Measurements from ENCODE around the gene BMP2K.

BMP2K gene

DNA sequence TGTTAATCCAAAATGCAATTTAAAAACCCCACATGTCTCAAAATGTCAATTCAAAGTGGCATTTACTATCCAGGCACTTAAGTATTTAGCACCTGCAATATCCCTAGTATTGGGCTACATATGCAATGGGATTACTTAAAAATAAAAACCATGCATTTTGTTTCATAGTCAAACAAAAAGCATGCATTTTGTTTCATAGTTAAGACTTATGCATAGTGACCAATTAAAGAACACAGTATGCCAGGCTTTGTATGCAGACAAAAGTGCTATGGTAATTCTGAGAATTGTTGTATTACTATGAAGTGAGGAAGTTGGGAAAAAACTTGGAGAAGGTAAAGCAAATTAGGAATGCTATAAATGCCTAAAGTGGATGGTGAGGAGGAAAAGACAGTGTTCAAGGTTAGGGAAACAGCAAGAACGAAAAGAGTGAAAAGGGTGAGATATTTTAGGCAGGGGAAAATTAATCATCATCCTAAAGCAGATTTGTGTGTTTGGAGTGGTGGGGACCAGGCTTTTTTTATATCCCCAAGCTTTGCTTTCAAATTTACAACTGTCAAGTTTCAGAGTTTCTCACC is 10.6 kb upstream of the BMP2K start:
- TF ChIP-seq, protein P1, sequence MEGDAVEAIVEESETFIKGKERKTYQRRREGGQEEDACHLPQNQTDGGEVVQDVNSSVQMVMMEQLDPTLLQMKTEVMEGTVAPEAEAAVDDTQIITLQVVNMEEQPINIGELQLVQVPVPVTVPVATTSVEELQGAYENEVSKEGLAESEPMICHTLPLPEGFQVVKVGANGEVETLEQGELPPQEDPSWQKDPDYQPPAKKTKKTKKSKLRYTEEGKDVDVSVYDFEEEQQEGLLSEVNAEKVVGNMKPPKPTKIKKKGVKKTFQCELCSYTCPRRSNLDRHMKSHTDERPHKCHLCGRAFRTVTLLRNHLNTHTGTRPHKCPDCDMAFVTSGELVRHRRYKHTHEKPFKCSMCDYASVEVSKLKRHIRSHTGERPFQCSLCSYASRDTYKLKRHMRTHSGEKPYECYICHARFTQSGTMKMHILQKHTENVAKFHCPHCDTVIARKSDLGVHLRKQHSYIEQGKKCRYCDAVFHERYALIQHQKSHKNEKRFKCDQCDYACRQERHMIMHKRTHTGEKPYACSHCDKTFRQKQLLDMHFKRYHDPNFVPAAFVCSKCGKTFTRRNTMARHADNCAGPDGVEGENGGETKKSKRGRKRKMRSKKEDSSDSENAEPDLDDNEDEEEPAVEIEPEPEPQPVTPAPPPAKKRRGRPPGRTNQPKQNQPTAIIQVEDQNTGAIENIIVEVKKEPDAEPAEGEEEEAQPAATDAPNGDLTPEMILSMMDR (IDR thresholded peaks at IDR 0.05; ENCODE audit: low read depth, low read length) = no peak

DNA sequence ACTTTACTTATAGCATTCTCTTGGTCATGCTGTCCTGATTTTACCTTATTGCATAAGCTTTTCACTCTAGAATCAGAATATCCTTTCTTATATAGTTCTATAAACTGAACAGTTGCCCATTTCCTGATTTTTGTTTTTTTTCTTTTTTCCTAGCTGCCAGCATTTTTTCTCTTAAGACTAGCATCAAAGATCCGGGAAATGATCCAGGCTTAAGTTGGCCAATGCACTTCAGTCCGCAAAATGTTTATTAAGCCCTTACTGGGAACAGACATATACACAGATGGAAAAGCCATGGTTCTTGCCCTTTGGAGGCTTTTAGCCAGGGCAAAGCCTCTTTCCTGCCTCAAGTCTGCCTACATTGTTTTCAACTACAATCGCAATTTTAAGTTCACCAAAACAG is 10.1 kb upstream of the BMP2K start:
- Histone ChIP-seq H3K36me3 (no peaks in the 10 kb centered on the region), H3K27me3 (ENCODE audit: insufficient read depth, low read depth, severe bottlenecking) (no peaks in the 10 kb centered on the region), H3K27ac (no peak overlapping the region), H3K9me3 (ENCODE audit: severe bottlenecking) (no peaks in the 10 kb centered on the region), H3K4me3 (ENCODE audit: low read depth, low read length) (no peak overlapping the region)
- no peak for DNase-seq
- TF ChIP-seq, protein P1 (IDR thresholded peaks at IDR 0.05; ENCODE audit: low read depth, low read length) = no peak

More for the DNA sequence above, 10.6 kb upstream of the BMP2K start:
- H3K27ac ChIP-seq = no peak overlapping the region
- no peaks in the 10 kb centered on the region for H3K36me3 ChIP-seq
- no peaks in the 10 kb centered on the region for H3K27me3 ChIP-seq (ENCODE audit: insufficient read depth, low read depth, severe bottlenecking)
- H3K9me3 ChIP-seq (ENCODE audit: severe bottlenecking) = no peaks in the 10 kb centered on the region
- no peak for DNase-seq
- no peak overlapping the region for H3K4me3 ChIP-seq (ENCODE audit: low read depth, low read length)

DNA sequence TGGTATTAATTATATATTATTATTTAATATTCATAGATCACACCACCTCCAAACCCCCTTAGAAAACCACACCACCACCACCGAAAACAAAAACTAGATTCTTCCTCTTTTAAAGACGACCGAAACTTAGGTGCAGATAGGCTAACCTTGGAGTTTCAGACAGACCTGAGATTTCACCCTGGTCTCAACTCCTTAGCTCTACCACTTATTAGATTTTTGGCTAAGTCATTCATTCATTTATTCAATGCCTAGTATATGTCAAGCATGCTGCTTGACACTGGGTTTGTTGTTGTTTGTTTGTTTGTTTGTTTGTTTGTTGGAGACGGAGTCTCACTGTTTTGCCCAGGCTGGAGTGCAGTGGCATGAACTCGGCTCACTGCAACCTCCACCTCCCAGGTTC is 9.5 kb upstream of the BMP2K start:
- Histone ChIP-seq H3K27me3 (ENCODE audit: insufficient read depth, low read depth, severe bottlenecking) (no peaks in the 10 kb centered on the region), H3K36me3 (no peaks in the 10 kb centered on the region), H3K9me3 (ENCODE audit: severe bottlenecking) (no peaks in the 10 kb centered on the region), H3K4me3 (ENCODE audit: low read depth, low read length) (no peak overlapping the region), H3K27ac (no peak overlapping the region)
- DNase-seq = no peak
- TF ChIP-seq, protein P1 (IDR thresholded peaks at IDR 0.05; ENCODE audit: low read depth, low read length) = no peak

DNA sequence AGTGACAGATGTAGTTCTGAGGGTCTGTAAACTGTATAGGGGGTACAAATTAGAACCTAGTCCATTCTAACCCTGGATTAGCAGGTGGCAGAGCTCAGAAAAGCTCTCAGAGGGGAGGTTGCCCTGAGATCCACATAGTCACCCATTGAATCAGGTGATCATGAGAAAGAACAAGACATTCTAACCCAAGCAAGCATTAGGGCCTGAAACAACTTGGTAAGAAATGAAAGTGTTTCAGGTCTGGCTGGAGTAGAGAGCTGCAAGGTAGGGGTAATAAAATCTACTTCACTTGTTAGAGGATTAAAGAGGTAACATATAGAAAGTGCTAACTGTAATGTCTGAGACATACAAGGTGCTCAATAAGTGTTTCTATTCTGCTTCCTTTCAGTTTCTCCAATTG is 8.8 kb upstream of the BMP2K start:
- Histone ChIP-seq H3K36me3 (no peaks in the 10 kb centered on the region), H3K27ac (no peak overlapping the region), H3K27me3 (ENCODE audit: insufficient read depth, low read depth, severe bottlenecking) (no peaks in the 10 kb centered on the region), H3K4me3 (ENCODE audit: low read depth, low read length) (no peak overlapping the region), H3K9me3 (ENCODE audit: severe bottlenecking) (no peaks in the 10 kb centered on the region)
- DNase-seq = no peak
- TF ChIP-seq, protein P1 (IDR thresholded peaks at IDR 0.05; ENCODE audit: low read depth, low read length) = no peak

DNA sequence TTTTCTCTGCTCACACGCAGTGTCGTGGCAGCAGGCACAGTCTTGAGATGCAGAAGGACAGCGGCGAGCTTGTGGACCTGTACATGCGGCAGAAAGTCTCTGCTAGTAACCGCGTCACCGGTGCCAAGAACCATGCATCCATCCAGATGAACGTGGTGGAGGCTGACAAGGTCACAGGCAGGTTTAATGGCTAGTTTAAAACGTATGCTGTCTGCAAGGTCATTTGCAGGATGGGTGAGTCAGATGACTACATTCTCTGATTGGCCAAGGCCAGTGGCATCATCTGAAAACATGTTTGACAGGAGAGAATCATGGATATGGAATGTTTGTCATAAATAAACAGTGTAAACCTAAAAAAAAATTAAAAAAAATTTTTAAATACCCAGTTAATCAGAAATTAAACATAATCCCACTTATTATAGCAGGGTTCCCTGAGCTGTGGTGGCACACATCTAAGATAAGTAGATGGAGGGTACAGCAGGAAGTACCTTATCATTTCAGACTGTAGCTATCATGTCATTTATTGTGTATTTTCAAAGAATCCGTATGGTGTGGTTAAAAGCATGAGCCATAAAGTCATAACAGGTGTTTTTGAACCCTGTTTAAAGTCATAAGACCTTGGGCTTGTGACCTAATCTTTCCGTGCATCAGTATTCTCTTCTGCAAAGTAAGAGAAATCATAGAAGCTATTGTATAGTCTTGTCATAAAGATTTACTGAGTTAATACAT is 7.5 kb upstream of the BMP2K start:
- Histone ChIP-seq H3K9me3 (ENCODE audit: severe bottlenecking) (no peaks in the 10 kb centered on the region), H3K27me3 (ENCODE audit: insufficient read depth, low read depth, severe bottlenecking) (no peaks in the 10 kb centered on the region), H3K36me3 (no peaks in the 10 kb centered on the region), H3K27ac (no peak overlapping the region), H3K4me3 (ENCODE audit: low read depth, low read length) (no peak overlapping the region)
- no peak for DNase-seq
- TF ChIP-seq, protein P1 (IDR thresholded peaks at IDR 0.05; ENCODE audit: low read depth, low read length) = no peak
